ENCODE results near the gene ADPRM.
"Not testable (repeated sequence)": the region's sequence is repeated elsewhere in the genome, so short reads cannot be mapped to it uniquely, and the experiment has no call there.

ADPRM gene, protein sequence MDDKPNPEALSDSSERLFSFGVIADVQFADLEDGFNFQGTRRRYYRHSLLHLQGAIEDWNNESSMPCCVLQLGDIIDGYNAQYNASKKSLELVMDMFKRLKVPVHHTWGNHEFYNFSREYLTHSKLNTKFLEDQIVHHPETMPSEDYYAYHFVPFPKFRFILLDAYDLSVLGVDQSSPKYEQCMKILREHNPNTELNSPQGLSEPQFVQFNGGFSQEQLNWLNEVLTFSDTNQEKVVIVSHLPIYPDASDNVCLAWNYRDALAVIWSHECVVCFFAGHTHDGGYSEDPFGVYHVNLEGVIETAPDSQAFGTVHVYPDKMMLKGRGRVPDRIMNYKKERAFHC

DNA sequence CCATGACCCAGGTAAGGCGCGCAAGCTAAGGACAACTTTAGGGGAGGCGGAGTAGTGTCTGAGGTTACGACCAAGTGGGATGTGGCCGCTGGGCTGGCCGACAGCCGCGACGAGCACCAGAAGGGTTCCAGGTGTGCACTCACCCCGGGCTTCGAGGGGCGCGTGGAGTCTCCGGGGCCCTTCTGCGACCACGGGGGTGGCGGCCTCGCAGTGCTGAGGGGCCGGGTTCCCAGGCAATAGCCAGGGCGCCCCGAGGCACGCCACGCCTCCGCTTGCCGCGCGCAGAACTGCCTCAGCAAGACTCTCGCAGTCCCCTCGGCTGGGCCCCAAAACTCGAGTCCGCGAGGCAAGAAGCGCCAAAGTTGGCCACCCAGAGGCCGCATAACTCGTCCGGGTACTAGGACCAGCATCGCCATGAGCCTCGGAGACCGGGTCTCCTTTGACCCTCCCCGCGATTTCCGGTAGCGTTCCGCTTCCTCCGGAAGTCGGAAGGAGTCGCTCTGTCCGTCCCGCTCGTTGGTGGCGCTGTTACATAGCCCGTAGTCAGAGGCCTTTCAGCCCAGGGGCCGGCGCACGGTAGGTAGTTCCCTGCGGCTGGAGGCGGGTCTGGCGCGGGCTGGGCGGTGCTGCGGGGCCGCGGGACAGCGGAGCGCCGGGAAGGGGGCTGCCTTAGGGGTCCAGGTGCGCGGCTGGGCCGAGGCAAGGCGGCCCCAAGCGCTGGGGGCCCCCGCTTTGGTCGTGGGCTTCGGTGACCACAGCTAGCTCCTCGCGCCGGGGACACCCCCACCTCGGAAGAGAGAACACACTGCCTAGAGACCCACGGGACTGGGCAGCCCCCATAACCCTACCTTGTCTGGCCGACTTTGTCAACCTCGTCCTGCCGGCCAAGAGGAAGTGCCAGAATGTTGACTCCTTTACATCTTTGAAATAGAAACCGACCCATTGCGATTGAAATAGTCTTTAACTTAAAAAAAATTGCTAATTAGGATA, at the start of gene ADPRM, which contains the start of gene SCO1:
ADPRM (plus strand) TSS at position 503 of the 990 bp plus-strand sequence. CDS start 7,333 bp downstream, outside the sequence.
SCO1 (minus strand) TSS at position 442 of the 990 bp plus-strand sequence; CDS start at position 416, 26 bp downstream.
- peak; percentile 85 for DNase-seq (ENCODE audit: low read depth)

DNA sequence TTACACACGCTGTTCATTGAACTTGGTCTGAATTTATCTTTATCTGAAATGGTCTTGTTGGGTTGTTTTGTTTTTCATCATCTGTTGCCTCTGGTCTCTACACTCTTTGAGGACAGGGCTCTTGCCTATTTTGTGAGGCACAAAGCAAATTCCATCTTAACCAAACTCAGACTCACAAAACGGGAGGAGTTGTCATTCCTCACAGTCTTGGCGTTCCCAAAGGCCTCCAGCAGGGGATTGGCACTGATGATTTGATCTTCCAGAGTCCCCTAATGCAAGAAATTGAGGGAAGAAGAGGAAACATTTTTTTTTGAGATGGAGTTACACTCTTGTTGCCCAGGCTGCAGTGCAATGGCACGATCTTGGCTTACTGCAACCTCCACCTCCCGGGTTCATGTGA, 49.0 kb upstream of the ADPRM start:
- DNase-seq (ENCODE audit: low read depth): no peak

DNA sequence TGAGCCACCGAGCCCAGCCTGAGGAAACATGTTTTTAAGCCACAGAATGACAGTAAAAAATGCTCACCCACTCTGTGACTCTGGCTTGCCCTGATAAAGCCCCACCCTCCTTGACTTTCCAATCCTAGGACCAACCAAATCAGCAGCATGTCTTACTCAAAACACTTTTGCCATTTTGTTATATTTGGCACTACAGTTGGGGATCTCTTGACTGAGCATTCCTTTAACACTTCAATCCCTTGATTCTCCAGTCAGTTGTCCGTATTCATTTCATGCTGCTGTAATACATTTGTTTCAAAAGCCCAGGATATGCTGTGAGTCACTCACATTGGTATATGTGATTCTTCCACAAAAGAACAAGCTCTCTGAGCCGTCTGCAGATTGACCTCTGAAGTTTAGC, 48.4 kb upstream of the ADPRM start:
- no peak for DNase-seq (ENCODE audit: low read depth)

DNA sequence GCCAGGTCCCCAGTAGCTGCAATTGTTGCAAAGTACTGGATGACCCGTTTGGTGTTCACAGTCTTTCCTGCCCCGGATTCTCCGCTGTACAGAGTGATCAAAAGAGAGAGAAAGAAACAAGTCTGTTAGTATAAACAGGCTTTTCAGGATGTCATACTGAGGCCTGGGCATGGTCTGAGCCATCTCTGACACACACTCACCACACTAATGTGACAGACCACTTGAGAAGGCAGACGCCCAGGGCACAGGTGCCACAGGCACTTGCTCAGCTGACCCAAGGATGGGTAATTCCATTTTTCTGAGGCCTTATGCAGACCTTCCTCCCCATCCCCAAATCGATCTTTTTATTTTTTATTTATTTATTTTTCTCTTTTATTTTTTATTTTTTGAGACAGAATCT, 47.8 kb upstream of the ADPRM start:
- no peak for DNase-seq (ENCODE audit: low read depth)

DNA sequence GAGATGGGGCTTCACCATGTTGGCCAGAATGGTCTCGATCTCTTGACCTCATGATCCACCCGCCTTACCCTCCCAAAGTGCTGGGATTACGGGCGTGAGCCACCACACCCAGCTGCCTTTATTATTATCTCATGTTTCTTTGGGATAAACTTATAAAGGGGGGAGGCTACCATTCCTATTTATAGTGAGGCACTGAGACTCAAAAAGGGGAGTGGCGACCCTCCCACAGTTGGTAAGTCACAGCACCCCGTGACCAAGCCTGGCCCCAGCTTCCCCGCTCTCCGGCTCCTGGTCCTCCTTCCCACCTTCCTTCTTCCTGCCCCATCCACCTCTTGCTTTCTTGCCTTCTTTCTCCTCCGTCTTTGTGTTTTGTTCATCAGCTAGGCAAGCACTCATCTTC, 45.5 kb upstream of the ADPRM start:
- DNase-seq (ENCODE audit: low read depth): no peak

DNA sequence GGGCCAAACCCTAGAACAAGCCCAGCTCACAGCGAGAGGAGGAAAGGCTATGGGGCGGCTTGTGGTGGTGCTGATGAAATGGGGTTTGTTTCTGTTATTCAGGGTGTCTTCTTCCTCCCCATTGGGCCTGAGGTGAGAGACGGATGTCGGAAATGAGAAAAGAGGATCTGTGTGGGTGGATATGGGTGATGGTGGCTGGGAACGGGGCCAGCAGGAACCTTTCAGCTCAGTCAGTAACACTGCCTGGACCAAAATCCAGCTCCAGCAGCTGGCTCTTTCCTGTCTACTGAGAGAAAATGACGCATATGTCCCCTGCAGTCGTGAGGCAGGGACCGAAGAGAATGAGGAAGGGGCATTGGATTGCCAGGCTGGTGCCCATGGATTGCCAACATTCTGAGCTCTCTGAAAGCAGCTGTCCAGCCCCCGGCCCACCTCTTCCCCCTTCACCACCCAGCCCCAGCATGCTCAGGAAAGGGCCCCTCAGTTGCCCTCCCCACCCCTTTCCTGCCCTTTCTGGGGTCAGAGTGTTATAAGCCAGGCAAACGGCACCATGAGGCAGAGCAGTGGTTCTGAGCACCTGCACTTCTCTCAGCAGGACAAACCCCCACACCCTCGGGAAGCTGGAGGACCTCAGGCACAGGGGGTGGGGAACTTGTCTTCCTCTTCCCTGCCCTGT, 44.3 kb upstream of the ADPRM start:
- no peak for DNase-seq (ENCODE audit: low read depth)

DNA sequence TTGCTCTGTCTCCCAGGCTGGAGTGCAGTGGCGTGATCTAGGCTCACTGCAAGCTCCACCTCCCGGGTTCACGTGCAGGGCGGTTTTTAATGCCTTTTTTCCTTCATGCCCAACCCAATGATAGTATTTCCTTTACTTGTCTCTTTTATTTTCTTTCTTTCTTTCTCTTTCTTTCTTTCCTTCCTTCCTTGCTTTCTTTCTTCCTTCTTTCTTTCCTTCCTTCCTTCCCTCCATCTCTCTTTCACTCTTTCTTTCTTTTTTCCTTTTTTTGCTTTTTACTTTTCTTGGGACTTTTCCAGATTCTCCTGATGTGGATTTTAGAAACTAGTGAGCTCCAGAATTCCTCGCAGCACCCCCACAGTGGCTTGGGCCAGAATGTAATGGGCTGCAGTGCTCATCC, 43.4 kb upstream of the ADPRM start:
- DNase-seq (ENCODE audit: low read depth): no peak

DNA sequence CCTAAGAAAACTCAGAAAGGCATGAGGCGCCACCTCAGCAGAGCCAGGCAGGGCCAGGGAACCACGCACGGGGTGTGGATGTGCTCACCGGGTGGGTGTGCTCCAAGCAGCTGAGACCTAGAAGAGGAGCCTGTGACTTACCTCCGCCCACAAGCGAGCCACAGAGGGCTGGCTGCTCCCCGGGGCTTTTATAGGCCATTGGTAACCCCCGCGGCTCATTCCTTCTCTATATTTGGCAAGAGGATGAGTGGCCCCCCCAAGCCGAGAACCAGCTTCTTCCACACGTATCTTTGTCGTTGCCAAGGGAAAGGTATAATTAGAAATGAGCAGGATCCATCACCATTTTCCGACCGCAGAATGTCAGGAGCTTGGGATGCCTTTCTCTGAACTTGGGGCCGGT, 40.2 kb upstream of the ADPRM start, which contains the start of gene MYH3:
MYH3 (minus strand) TSS at position 162 of the 400 bp plus-strand sequence. CDS start 2,245 bp downstream, outside the sequence.
- DNase-seq (ENCODE audit: low read depth): no peak

DNA sequence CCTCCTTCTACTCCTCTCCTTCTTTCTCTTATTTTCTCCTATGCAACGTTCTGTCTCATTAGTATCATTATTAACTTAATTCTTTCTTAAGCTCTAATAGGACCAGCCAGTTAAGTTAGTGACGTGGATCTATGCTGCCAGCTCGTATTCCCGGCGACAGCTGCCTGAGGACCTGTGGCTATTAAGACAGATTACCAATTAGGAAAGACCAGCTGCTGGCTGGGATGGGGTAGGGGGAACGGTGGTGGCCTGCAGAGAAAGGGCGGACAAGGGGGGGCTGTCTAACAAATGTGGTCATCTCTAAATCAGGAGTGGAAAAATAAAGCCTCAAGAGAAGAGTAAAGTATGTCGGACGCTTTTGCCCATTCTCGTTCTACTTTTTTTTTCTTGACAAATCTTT, 39.5 kb upstream of the ADPRM start:
- no peak for DNase-seq (ENCODE audit: low read depth)

DNA sequence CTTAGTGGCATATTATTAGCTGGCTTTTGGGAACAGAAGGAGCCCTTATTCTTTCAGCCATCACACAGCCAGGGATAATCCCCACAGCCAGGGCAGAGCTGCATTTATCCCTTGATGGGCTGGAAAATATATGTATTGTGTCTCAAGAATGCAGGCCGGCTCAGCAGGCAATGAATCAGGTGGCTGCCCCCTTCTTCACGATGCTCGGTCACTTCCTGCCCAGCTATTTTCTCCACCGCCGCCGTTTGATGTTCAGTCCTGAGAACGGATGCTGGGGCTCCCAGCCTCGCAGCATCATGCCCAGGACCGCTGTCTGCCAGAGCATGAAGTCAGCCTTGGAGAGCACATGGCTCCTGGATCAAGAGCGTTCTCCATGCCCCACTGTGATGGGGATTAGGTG, 36.0 kb upstream of the ADPRM start:
- DNase-seq (ENCODE audit: low read depth): no peak

DNA sequence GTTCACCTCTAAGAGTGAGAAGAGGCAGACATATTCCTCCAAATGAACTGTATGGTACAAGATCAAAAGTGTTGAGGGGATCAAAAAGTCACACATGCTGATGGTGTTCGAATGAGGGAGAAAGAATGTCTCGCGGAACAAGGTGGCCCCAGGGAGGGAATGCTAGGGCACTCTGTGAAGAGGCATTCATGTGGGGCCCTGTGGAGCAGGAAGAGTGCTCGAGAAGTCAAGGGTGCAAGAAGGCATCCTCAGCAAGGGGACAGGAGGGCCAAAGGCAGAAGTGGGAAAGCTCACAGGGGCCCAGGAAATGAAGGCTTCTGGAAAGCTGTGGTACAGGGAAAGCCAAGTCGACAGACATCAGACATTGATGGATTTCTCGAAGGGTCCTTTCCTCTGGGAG, 34.2 kb upstream of the ADPRM start:
- no peak for DNase-seq (ENCODE audit: low read depth)

DNA sequence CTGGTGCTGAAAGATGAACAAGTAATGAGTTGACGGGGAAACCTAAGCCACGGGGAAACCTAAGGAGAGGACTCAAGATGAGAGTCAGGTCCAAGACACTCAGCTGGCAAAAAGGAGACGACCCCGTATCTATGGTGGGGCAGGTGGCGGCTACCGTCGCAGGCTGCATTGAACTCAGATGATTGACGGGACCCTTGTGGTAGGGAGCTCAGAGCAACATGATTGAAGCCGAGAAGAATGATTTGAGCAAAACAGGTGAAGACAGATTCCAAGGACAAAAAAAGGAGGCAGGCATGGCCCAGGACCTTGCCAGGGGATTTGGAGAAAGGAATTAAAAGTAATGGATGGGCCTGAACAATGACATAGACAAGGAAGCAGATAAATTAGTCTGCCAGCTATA, 32.8 kb upstream of the ADPRM start:
- DNase-seq (ENCODE audit: low read depth): no peak

DNA sequence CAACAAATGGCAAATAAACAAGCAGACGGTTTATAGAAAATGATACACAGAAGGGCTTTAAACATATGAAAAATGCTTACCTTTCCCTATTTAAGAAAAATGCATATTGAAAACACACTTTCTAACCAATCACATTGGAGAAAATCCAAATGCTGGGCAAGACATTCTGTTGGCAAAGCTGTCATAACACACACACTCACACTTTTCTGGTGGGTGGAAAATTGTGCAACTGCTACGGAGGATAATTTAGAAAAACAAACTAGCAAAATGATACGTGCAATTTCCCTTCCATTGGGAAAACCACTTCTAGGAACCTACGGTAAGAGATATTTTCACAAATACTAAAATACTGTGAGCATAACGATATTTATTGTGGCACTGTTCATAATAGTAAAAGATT, 30.5 kb upstream of the ADPRM start:
- no peak for DNase-seq (ENCODE audit: low read depth)

DNA sequence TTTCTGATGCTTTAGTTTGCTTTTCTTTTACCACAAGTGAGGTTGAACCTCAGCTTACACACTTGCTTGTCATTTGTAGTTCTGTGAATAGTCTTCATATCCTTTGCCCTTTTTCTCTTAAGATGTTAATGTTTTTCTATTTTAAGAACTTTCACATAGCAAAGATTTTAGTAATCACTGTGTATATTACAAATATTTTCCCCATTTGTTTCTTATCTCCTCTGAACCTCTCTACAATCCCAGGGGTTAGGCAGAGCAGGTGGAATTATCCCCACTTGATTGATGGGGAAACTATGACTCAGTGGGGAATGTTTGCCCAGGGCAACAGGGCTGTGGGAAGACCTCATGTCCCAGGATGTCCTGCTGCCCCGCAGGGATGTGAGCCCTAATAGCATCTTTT, 28.6 kb upstream of the ADPRM start:
- no peak for DNase-seq (ENCODE audit: low read depth)

DNA sequence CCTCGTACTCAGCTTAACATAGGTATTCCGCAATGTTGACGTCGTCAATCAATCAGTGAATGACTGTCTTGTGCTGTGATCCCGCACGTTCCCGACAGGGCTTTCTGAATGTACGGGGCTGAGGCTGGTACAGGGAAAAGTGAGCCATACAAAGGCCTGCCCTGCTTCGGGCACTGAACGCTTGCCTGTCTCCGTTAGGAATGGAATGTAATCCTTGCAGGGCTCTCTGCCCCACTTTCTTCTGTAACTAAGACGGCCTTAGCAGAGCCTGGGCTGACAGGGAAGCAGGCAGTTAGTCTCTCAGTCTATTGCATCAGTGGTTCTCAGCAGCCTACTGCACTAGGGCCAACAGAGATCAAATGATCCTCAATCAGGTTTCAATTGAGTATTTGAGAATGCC, 24.1 kb upstream of the ADPRM start:
- DNase-seq (ENCODE audit: low read depth): no peak

DNA sequence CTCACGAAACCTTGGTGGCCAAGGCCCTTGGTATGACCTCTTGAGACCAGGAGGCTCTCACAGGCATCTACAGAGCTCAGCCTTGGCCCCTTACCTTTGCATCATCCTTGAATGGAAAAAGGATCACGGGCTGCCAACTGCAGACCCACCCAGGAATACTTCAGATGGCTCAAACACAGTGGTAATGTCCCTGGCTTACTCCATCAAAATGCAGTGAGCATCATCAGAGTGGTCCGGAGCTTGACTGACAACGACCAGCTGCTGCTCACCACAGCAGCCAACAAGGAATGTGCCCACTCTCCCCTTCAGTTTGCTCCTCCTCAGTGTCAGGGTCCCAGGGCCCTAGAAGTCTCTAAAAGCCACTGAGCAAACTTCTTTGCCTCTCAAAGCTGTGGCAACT, 22.7 kb upstream of the ADPRM start:
- no peak for DNase-seq (ENCODE audit: low read depth)

DNA sequence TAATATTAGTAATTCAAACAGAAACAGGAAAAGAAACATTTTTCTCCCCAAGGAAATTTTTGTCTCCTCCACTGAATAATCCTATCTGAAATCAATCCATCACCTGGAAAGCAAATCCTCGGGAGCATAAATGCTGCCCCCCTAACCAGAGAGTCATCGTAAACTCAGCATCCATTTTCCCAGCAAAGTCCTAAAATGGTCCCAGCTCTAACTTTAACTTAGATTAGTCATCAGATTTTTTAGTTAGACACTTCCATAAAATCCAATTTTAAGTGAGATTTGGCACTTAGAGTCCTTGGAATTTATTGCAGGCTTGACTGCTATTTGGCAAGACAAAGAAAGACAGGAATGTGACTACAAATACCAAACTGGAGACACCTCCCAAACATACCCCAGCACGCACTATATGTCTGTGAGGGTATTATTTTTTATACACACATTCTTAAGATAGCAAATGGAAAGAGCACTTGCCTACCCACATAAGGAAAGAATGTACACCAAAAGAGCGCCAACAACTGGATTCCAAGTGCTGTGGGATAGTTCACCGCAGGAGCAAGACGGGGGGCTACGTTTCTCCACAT, 15.4 kb upstream of the ADPRM start:
- DNase-seq (ENCODE audit: low read depth): no peak

DNA sequence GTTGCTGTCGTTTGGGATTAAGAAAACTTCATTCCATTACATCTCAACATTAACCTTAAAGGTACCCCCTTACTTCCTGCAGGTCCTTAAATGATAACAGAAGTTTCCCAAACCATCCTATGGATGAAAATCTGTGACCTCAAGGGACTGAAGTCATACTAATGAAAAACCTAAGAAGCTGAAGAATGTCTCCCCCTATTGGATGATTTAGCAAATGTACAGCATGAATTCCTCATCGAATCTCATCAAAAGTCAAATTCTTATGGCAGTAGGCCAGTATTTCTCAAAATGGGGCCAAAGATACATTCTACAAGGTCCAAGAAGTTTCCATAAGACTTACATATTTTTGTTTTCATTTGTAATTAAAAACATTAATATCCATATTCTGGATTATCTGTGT, 13.5 kb upstream of the ADPRM start:
- no peak for DNase-seq (ENCODE audit: low read depth)

DNA sequence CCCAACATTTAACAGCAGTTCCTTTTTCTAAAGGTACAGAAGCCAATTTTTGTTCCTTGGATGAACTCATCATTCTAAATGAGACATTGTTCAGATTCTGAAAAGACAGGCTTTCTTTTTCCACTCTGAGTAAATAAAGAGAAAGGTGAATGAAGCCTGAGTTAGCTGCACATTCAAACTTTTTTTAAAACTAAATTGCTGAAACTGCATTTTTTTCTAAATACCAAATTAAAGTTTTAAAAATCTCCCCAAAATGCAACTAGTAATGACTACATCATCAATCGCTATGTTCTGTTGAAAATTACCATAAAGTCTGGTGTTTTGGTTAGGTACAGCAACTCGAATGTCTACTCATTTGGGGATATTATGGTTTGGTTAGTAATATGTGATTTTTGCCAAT, 9.9 kb upstream of the ADPRM start:
- no peak for DNase-seq (ENCODE audit: low read depth)

DNA sequence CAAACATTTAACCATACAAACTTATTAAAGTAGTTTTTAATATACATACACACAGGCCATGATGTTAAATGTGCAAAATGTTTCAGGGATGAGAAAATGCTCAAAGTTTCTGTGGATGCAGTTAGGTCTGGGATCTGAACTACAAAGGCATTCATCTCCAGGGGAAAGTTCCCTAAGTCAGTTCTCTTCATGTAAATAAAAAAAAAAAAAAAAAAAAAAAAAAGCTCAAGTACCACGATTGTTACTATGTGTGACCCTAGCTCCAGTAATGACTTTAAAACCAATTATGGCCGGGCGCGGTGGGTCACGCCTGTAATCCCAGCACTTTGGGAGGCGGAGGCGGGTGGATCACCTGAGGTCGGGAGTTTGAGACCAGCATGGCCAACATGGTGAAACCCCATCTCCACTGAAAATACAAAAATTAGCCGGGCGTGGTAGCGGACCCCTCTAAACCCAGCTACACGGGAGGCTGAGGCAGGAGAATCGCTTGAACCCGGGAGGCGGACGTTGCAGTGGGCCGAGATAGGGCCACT, 1.5 kb upstream of the ADPRM start:
- DNase-seq (ENCODE audit: low read depth): not testable (repeated sequence)

DNA sequence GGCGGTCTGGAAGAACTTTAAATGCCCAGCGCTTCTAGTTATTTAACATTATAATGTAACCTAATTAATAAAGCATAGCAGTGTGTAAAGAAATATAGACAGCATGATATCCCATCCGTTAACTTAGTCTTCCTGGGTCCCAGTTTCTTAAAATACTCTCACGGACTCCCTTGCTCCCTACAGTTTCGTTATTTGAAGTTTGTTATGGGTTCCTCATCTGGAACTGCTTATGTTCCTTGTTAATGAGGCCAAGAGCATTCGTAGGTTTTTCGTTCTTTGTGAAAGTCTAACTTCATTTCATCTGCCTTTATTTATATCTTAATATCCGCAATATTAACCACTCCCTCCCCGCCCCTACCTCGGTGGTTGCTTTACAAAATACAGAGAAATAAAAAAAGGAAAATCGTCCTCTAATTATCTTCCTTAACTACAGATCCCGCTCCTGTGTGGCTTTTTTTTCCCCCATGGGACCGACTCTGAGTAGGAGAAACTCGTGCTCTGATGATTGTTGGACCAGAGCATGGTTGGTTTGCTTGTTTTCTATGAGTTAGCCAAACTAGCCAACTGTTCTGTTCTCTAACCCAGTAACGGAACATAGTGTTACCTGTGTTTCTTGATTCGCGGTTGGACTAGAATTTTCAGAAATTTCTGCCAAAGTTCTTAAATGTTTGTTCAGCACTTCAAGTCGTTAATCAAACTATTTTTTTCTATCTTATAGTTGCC, 863 bp downstream of the ADPRM start:
- no peak for DNase-seq (ENCODE audit: low read depth)
